GM12892 (cell line): ENCODE results near the gene UPK3BL2.
"Not testable (repeated sequence)": the region's sequence is repeated elsewhere in the genome, so short reads cannot be mapped to it uniquely, and the experiment has no call there.

Experiments
- POLR2A ChIP-seq: IDR thresholded peaks from 2 replicates; pipeline ENCODE4 v1.6.1; 2011; ENCODE audit warnings: low read depth, low read length, control low read depth
- POLR2AphosphoS5 ChIP-seq: IDR thresholded peaks from 2 replicates; pipeline ENCODE4 v1.6.1; 2011; ENCODE audit warnings: low read depth, low read length, control low read depth
- TAF1 ChIP-seq: IDR thresholded peaks from 2 replicates; pipeline ENCODE4 v1.6.1; 2011; ENCODE audit warnings: low read depth, mild to moderate bottlenecking, control low read depth, low read length, borderline replicate concordance

DNA sequence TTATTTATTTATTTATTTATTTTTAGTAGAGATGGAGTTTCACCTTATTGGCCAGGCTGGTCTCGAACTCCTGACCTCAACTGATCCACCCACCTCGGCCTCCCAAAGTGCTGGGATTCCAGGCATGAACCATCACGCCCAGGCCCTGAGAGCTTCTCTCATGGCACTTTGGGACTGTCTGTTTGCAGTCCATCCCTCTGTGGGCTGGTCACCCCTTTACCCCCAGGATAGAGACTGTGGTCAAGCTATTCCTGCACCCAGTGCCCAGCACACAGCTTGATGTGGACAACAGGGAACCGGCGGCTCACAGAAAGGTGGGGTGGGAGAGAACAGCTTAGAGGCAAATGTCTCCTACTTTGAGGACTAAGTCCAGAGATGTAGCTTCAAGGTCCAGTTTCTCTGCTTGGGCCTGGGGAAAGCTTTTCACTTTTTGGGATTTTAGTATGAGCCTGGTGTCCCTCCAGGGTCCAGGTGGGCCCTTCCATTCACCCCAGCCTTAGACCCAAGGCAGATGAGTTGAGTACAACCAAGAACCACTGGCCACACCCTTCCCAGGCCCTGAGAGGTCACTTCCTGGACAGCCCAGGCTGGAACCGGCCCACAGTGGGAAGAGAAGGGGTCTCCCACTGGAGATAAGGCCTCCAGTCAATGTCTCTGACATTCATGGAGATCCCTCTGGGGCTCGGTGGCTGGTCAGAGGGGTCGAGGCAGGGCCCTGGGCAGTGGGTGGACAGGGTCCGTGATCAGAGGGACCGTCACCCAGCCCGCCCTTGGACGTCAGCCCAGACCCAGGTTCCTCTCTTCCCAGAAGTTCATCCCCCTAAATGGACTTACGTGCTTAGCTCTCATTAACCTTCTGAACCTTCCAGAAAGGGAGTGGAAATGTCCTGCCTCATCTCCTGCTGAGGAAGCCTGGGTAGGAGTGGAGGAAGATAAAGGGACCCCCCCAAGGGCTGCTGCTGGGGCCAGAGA, 15.4 kb downstream of the UPK3BL2 start:
- TF ChIP-seq POLR2AphosphoS5, POLR2A, TAF1: not testable (repeated sequence)
